Glomerular endothelial cell (primary cell): Measurements from ENCODE around the gene SHH. TPM values are rescaled to one million over a fixed set of nuclear protein-coding genes. Genes with fewer than 3 reads are reported as not detected.

Experiments
- DNase-seq: peaks from one replicate; pipeline ENCODE4 v3.0.0-alpha.2; 2011; ENCODE audit warnings: low read depth, low spot score; ENCODE audit errors: extremely low read depth
- total RNA-seq: library from RNA; depleted of rRNA; stranded (reverse); fragments of >200 nt; gene quantifications from 2 replicates; pipeline ENCODE4 v1.2.3, GENCODE V29; 2015

Gene SHH
- total RNA-seq, 1 donor from 2014 or later: 0.06 TPM

DNA sequence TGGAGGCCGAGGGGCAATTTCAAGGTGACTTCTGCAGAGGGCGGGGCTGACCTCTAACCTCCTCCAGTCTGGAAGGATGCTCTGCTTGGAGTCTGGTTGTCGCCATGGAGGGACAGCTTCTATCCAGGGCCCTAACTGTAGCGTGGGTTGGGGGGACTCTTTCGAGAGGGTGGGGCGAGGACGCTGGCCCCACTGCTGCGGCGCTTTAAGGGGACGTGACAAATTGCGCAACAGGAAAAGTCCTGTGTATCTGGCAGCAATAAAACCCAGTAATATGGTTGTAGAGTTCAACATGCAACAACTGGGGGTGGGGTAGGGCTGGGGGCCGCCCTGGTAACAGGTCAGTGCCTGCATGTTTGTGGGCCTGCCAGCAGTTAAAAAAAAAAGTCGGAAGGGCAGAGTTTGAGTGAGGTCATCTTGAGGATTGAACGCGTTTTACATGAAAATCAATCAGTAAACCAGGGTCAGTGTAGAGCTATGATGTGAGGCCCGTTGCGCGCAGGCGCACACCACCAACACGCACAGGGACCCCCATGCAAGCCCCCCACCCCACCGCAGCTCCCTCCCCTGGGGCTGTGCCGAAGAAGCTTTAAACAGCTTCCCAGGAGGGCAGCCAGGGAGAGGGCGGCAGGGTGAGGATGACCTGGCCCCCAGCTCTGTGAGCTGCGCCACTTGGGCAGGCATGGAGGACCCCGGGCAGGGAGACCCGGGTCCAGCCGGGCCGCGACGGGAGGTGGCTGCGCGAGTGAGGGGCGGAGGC is 4.3 kb downstream of the SHH start:
- no peak for DNase-seq

DNA sequence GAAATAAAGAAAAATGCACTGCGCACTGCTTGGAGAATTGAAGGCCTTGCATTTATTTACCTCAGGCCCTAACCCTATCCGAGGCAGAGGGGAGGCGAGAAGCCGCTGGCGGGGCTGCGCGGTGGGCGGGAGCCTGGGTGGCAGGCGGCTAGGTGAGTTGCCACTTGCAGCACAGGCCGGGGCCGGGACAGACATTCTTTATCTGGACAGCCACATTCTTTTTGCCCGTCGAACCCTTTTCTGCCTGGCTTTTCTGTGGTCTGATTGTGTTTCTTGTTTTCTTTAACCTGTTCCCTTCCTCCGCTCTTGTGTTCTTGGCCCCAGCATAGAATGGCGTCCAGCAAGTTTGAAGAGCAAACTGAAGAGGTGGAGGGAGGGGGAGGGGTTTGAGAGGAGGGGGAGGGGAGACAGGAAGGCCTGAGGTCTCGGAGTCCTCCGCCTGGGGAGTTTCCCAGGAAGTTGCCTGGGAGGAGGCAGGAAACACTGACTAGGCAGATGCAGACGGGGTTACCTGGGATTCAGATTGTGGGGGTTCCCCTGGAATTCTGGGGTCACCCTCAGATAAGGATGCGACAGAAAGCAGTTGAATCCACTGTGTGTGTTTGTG is 5.1 kb downstream of the SHH start:
- DNase-seq: no peak

DNA sequence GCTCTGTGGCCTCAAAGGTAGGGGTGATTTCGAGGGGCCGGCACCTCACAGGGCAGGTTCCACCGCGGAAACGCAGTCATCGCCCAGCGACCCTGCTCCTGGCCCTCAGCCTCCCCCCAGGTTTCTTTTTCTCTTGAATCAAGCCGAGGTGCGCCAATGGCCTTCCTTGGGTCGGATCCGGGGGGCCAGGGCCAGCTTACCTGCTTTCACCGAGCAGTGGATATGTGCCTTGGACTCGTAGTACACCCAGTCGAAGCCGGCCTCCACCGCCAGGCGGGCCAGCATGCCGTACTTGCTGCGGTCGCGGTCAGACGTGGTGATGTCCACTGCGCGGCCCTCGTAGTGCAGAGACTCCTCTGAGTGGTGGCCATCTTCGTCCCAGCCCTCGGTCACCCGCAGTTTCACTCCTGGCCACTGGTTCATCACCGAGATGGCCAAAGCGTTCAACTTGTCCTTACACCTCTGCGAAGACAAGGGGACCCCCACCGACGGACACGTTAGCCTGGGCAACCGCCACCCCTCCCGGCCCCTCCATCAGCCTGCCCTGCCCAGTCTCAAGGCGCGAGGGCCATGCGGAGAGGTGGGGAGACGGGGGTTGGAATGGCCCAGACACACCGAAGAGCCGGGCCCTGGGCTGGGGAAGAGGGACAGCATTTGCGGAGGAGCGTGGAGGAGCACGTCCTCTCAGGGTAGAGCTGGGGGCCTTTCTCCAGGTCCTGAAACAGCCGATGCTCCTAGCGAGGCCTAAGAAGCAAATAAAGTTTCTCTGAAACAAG is 6.0 kb downstream of the SHH start:
- DNase-seq: no peak

DNA sequence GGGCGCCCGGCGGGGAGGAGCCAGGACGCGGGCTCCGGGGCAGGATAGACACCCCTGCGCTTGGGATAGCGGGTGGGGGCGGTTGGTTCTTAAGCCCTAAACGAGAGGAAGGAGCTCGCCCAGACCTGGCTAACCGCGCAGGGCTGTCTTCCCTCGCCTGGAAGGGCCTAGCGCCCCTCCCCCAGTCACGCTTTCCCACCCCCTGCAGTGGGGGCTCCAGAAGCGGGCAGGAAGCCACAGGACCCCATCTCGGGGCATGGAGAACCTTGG is 6.5 kb downstream of the SHH start:
- DNase-seq: no peak

DNA sequence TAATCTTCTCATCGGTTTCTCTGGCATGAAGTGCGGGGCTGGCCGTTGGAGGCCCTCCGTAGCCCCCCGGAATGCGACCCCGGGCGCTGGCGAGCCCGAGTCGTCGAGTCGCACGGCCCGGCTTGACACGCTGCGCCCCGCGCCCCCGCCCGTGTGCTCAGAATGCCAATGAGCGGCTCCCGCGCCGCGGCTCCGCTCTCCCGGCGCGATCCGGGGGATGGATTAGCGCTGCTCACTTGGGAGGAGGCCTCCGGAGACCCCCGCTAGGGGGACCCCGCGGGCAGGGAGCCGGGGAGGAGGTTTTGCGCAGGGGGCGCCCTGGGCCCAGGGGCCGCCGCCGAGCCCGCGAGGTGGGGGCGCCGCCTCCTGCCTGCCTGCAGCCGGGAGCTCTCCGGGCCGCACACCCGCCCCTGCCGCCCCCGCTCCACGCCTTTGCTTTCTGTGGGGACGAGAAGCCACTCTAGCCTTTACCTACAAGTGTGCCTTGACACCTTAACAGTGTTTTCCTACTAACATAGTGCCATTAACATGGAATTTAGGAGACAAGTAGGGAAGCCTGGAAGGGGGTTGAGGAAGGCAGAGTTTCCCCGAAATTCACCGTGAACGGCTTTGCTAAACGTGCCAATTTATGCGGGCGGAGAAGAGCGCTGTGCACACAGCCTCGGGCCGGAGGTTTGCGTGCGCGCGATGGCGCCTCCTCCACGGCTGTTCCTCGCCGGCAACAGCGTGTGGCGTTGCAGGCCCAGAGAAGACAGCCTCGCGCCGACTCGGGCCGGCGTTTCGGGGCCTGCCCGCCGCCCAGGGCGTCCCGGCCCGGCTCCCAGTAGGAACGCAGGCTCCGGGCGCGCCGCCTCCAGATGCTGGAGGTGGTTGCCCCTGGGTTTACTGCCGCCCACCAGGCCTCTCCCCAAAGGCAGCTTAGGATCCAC is 7.1 kb downstream of the SHH start:
- DNase-seq: no peak

DNA sequence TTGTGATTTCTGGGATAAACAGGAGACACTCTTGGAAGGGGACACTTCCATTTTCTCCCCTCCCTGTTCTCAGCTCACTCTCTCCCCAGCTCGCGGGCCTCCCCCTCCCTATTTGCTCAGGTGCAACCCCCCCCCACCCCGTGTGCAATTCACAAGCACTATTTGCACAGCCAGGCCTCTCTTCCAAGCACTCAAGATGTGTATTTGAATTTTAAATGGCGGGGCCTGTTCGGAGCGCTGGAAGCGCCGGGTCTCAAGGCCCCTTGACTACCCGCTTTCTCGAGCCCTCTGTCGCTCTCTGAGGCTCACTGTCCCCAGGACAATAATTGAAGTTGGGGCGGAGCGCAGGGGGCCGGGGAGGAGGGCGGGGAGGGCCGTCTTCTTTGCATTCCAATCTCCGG is 7.8 kb downstream of the SHH start:
- no peak for DNase-seq

DNA sequence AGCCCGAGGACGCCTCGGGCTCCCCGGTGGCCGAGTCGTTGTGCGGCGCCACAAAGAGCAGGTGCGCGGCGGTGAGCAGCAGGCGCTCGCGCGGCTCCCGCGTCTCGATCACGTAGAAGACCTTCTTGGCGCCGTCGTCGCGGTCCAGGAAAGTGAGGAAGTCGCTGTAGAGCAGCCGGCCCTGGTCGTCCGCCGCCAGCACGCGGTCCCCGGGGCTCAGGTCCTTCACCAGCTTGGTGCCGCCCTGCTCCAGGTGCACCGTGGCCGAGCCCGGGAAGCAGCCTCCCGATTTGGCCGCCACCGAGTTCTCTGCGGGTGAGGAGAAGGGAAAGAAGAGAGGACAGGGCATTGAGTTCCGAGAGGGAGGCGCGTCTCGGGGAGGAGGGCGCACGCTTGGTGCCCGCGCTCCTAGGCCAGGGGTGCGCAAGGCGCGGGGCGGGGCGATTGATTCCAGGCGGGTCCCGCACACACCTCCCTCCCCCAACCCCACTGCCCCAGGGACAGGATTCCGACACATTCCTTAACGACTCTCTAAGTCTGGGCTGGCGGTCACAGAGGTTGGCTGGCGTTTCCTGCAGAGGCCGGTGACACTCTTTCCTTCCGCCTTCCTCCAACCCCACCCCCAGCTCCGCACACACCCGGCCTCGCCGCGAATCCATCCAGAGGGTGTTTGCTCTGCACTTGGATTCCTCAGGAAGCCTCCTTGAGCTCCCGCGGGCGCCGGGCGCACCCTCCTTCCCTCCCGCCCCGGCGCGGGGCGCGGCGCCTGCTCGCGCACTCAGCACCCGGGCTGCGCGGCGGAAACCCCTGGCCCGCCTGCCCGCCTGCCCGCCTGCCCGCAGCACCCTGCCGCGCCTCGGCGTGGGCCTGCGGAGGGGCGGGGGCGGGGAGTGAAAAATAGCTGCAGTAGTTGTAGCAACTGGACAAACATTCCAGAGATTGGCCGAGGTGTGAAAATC is 8.6 kb downstream of the SHH start:
- no peak for DNase-seq

DNA sequence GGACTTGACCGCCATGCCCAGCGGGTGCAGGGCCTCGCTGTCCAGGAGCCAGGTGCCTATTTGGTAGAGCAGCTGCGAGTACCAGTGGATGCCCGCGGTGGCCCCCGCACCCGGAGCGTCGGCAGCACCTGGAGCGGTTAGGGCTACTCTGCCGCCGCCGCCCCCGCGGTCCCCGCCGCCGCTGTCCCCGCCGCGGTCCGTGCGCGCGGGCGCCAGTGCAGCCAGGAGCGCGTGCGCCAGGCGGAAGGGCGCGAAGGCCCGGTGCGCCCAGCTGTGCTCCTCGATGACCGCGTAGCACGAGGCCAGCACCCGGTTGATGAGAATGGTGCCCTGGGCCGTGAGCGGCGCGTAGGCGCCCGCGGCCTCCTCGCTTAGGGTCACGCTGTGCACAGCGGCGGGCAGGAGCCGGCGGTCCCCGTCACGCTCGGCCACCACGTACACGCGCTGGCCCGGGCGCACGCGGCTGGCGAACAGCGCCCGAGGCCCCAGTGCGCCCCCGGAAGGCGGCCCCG is 9.3 kb downstream of the SHH start:
- no peak for DNase-seq

DNA sequence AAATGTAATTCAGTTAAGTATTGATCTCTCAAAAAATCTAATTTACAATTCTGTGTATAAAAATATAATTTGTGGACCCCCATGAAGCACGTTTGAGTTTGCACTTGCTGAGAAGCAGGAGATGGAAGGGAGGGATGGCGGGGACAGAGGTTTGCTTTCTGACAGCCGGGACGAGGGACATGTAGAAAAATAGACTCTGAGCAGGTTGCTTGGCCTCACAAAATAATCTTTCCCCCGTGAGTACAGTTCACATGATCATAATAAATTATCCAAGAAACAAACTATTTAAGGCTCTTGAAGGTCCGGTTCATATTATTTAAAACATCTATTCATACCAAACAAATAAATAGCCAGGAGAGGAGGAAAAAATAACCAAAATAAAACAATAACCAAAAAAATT is 10.0 kb downstream of the SHH start:
- DNase-seq: no peak

DNA sequence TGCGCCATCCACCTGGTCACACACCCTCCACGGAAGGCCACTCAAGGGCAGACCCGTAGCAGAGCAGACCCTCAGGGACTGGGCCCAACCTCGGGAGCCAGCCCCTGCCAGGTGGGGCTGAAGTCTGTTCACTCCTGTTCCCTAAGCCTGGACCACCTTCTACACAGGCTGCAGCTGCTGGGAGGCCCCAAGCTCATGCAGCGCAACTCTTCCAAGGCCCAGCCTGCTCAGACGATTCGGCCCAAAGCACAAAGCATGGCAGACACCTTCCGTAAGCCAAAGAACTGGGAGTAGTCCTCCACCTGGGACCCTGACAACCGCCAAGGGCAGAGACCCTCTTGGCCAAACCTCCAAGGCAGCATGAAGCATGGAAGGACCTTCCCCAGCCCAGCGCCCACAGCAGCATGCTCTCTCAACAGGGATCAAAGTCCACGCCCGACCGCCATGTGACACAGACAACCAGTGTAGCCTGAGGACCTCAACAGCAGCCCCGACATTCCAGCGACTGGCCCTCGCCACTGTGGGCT is 11.5 kb downstream of the SHH start:
- no peak for DNase-seq

DNA sequence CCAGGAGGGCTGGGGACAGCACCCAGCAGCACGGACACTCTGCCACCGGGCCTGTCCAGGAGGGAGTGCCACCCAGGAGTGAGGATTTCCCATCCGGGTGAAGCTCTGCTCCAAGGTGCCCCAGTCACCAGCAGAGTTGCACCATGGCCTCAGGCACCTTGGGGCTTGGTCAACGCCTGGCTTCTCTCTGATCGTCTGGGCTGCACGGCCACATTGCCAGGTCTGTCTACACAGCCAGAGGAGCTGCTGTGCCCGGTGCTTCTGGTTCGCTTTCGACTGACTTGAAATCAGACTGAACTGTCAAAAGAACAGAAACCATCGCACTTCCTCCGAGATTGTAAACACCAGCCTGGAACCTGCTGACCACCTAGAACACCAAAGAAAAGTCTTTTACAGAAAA is 12.0 kb downstream of the SHH start:
- no peak for DNase-seq

DNA sequence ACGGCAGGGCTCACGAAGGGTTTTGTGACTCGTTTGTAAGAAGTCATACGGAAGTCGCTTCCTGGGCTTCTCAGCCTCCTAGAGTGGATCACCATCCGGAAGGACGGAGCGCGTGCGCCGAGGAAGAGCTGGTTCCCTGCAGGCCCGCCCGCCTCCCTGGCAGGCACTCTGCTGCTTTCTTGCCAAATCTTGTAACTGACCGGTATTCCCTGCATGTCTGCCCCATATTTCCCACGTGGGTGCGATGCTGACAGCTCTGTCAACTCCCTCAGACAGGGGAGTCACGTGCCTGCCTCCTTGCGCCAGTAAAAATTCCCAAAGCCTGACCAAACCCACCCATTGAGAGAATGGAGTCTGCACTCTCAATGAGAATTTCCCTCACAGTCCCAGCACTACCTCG is 12.7 kb downstream of the SHH start:
- no peak for DNase-seq

DNA sequence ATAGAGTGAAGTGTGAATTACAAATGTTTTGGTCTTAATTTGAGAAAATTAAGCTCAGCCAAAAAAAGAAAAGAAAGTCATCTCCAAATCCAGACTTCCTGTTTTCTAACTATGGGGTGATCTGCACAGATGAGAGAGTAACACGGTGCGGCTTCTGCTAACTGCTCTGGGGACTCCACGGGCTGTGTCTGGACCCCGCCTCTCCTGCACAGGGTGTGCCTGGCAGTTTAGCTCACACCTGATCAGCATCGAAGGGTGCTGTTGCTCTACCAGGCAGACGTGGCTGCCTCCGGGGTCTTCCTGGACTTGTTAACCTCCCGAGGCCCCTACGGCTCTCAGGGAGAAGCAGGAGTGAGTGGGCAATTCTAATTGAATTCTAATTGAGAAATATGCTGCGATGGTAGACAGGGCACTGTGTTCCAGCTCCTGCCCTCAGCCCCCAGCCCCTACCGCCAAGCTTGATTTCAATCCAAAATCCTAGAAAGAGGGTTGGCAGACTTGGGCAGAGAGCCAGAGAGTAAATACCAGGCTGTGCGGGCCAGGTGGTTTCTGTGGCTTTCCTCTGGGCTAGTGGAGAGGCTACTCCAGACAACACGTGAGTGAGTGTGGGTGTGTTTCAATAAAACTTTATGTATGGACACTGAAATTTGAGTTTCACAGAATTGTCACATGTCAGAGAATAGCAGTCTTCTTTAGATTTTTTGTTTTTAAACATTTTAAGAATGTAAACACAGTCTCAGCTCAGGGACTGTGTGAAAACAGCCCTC is 13.4 kb downstream of the SHH start:
- DNase-seq: no peak

DNA sequence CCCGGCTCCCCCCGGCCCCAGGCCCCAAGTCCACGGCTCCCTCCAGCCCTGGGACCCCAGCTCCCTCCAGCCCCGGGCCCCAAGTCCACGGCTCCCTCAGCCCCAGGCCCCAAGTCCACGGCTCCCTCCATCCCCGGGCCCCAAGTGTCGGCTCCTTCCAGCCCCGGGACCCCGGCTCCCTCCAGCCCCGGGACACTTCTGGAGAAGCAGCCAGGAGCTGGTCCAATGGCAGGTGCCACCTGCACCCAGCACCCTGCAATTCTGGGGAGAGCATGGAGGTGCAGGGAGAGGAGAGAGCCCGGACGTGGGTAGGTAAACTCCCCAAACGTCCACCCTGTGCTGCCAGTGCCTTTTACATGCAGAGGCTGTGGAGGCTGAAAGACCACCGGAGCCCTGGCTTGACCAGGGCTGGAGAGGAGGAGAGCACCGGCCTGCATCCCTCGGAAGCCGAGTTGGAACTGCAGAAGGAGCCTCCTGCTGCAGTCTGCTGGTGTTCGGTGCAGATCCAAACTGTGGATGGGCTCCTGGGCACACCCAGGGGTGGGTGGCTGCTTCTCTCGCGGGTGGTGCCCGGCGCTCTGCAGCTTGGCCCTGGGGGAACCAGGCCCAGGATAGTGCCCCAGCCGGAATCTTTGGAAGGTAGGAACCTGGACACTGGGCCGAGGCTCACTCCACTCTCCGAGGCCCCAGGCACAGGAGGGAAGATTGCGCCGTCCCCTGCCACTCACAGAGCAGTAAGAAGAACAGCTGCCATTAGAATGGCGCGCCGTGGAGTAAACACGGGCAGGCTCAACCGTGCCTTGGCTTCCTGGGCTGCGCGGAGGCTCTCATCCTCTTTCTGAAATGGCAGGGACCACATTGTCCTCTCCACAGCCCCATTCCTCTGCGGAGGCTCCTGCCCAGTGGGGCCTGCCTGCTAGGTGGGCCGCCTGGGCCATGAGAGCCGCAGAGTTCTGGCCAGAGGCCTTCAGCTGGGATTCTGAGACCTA is 14.7 kb downstream of the SHH start:
- no peak for DNase-seq

DNA sequence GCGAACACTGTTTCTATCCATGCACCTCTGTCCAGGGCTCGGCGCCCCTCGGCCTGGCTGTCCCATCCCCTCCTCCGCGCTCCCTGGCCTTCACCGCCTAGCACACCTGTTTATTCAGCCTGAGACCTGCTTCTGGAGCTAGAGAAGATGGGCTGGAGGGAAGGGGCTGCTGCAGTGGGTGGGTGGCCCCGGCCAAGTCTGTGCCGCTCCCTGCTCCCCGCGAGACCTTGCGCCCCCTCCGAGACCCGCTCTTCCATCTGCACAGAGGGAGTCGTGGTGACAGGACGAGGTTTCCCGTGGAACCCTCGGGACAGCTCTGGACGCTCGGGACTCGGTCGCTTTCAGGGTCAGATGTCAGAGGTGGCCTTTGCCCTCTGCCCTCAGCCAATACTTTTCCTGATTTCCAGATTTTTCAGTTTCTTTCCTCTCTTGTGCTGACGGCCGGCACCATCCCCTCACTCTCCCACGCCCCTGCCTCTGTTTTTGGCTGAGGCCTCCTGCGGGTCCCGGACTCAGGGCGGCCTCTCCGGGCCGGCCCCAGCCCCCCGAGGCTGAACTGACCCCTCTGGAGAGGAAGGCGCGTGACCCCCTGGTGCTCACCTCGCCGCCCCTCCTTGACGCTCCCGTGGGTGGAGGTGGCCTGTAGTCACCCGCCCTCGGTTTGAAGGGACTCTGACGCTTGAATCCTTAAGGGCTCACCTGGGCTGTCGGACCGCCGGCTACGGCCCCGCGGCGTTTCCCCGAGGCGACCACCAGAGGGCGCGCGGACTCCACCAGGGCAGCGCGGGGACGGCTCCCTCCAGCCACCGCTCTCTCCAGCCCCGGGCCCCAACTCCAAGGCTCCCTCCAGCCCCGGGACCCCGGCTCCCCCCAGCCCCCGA is 15.6 kb downstream of the SHH start:
- no peak for DNase-seq

DNA sequence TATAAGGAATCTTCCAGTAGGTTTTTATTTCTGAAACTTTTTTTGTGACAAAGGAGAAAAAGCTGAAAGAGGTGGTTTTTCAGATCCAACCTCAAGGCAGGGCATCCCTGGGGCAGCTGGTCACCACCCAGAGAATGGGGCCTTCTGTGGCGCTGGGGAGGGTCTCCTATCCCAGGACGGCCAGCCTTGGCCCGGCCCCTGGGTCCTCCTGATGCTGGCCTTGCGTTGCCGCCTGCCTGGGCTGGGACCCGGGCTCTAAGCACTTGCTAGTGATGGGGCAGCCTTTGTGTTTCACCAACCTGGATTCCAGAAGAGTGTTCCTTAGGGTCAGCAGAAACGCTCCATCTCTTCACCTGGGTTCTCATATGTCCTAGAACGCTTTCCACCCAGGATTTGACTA is 16.3 kb downstream of the SHH start:
- no peak for DNase-seq

DNA sequence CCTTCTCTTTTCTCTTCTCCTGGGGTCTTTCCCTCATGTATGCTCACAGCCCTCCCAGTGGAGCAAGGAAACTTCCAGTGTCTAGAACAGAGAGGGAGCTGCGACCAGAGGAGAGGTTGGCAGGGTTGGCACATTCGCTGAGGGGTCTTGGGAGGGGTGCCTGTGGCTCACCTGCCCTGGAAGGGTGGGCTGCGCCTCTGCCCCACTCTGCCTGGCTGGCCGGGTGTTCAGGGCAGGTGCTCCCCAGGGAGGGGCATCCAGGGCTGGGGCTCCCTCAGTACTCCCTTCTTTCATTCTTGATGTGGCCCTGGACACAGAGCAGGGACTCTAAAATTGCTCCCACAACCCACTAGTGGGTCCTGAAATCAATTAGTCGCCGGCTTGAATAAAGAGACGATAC is 16.9 kb downstream of the SHH start:
- no peak for DNase-seq
